Thyroid gland (tissue), 4 donors: ENCODE results near the gene PRKCE. TPM values are rescaled to one million over a fixed set of nuclear protein-coding genes. Genes with fewer than 3 reads are reported as not detected.

Experiments
- DNase-seq, 2 donors: peaks; one replicate each; pipeline ENCODE4 v3.0.0-alpha.2; 2019
- H3K27ac ChIP-seq, 3 donors: fragments of 200-600 bp; sonication (generic); 1 replicate in 2 of 3; 2 replicates in 1 of 3; pipeline ENCODE4 v1.5.1; 2016 to 2019; ENCODE audit warnings: mild to moderate bottlenecking in 1 of 3, moderate library complexity in 1 of 3
- H3K27me3 ChIP-seq: fragments of 200-600 bp; sonication (generic); one replicate; pipeline ENCODE4 v1.5.1; 2019
- H3K36me3 ChIP-seq, 2 donors: fragments of 200-600 bp; sonication (generic); one replicate each; pipeline ENCODE4 v1.5.1; 2016 to 2019
- H3K4me1 ChIP-seq, 2 donors: fragments of 200-600 bp; sonication (generic); one replicate each; pipeline ENCODE4 v1.5.1; 2017 to 2019
- H3K4me3 ChIP-seq, 3 donors: fragments of 200-600 bp; sonication (generic); replicated peaks in 1 of 3; 1 replicate in 2 of 3; 2 replicates in 1 of 3; pipeline ENCODE4 v1.5.1; 2016; ENCODE audit warnings: mild to moderate bottlenecking in 1 of 3
- H3K9me3 ChIP-seq: fragments of 200-600 bp; sonication (generic); one replicate; pipeline ENCODE4 v1.5.1; 2017
- CTCF ChIP-seq, 6 experiments: fragments of 200-600 bp in 3 of 6; fragments of 450-650 bp in 3 of 6; sonication (generic) in 3 of 6; IDR thresholded peaks; one replicate each; pipeline ENCODE4 v1.5.1; 2016 to 2019; ENCODE audit warnings: antibody characterized with exemption in 6 of 6, mild to moderate bottlenecking in 2 of 6, inconsistent platforms in 1 of 6, moderate library complexity in 1 of 6
- POLR2A ChIP-seq, 2 donors: fragments of 450-650 bp; IDR thresholded peaks; one replicate each; pipeline ENCODE4 v1.6.1; 2017; ENCODE audit warnings: antibody characterized with exemption in 2 of 2, mild to moderate bottlenecking in 2 of 2, moderate library complexity in 1 of 2
- WGBS, 2 donors: methylation state at CpG; one replicate each; pipeline ENCODE4 v1.1.5; 2017; 5-methylcytosine and 5-hydroxymethylcytosine counted together
- intact Hi-C: fragments of 100-400 bp; cut with DNase I; formaldehyde crosslinking; loops from one replicate; pipeline ENCODE4 v1.15.1; 2023
- total RNA-seq, 4 donors: library from RNA; depleted of rRNA; stranded (reverse); fragments of >200 nt; gene quantifications; one replicate each; pipeline ENCODE4 v1.2.3, GENCODE V29; 2016

The PRKCE gene
- total RNA-seq, 4 donors from 2014 or later: 8.4 to 35.3 (median 15.2) TPM

- DNase-seq: no peak
- Histone ChIP-seq H3K27me3 (no peaks in the 10 kb centered on the region), H3K9me3 (no peaks in the 10 kb centered on the region), H3K4me3 (no peak overlapping the region), H3K27ac (no peak overlapping the region), H3K4me1 (no peaks in the 10 kb centered on the region), H3K36me3 (peaks cover 0 to 3% of the 10 kb centered on the region in 2 donors)
- WGBS, 2 donors: 84 to 89% methylated on average over 9 of the region's 9 CpGs
- TF ChIP-seq POLR2A (IDR thresholded peaks at IDR 0.05) (no peak), CTCF (IDR thresholded peaks at IDR 0.05) (no peak)
- intact Hi-C loops: no loop called here
Measured at GRCh38 chr2:46157072-46157965, 505.8 kb downstream of the PRKCE start.

GRCh38 chr2:46157966-46158310, 506.5 kb downstream of the PRKCE start:
- Histone ChIP-seq H3K4me3 (no peak overlapping the region), H3K9me3 (no peaks in the 10 kb centered on the region), H3K36me3 (peaks cover 0 to 3% of the 10 kb centered on the region in 2 donors), H3K4me1 (no peaks in the 10 kb centered on the region), H3K27me3 (no peaks in the 10 kb centered on the region), H3K27ac (no peak overlapping the region)
- intact Hi-C loops: no loop called here
- DNase-seq: no peak
- 91 to 94% methylated on average over 1 of the region's 1 CpG for WGBS, 2 donors
- TF ChIP-seq POLR2A (IDR thresholded peaks at IDR 0.05): no peak
- TF ChIP-seq CTCF (IDR thresholded peaks at IDR 0.05): no peak

DNA sequence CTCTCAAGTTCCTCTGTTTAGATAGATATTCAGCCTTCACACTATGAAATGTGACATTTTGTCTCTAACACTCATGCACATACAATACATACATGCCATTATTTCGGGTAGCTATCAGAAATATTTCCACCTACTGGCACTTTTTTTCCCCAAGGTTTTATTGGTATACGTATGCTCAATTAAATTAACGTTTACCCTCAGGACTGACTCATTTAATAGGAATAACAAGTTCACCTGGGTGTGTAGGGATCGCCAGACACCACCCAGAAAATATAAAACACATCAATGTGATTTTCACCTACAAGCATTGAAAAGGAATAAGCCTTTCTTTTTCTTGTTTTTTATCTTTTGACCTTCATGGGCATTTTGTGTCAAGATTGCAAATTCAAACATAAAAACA, 507.2 kb downstream of the PRKCE start:
- TF ChIP-seq POLR2A (IDR thresholded peaks at IDR 0.05) (no peak), CTCF (IDR thresholded peaks at IDR 0.05) (no peak)
- WGBS, 2 donors: 94 to 95% methylated on average over 4 of the region's 4 CpGs

DNA sequence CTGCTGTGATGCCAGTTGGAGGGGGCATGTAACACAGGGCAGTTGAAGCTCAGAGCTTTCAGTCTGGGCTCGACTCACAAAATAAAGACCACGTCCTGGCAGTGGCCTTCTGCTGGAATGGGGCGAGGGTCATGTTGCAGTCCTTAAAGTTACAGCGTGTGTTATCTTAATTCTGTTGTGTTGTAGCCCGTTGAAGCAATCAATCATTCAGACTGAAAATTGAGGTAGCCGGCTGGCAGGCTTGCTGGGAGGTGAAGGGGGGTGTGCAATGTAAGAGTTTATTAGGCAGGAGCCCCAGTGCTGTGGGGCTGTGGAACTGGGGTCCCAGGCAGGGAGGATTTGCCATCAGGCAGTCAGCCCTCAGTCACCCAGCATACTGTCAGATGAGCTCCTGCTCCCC, 508.9 kb downstream of the PRKCE start:
- Histone ChIP-seq H3K4me1 (peaks cover 0 to 13% of the 10 kb centered on the region in 2 donors), H3K36me3 (peaks cover 0 to 3% of the 10 kb centered on the region in 2 donors)
- TF ChIP-seq POLR2A (IDR thresholded peaks at IDR 0.05) (no peak), CTCF (IDR thresholded peaks at IDR 0.05) (no peak)

More for the DNA sequence above, 507.2 kb downstream of the PRKCE start:
- no peak for DNase-seq
- intact Hi-C loops: no loop called here
- Histone ChIP-seq H3K9me3 (no peaks in the 10 kb centered on the region), H3K27ac (no peak overlapping the region), H3K36me3 (peaks cover 0 to 3% of the 10 kb centered on the region in 2 donors), H3K27me3 (no peaks in the 10 kb centered on the region), H3K4me3 (no peak overlapping the region), H3K4me1 (no peaks in the 10 kb centered on the region)

DNA sequence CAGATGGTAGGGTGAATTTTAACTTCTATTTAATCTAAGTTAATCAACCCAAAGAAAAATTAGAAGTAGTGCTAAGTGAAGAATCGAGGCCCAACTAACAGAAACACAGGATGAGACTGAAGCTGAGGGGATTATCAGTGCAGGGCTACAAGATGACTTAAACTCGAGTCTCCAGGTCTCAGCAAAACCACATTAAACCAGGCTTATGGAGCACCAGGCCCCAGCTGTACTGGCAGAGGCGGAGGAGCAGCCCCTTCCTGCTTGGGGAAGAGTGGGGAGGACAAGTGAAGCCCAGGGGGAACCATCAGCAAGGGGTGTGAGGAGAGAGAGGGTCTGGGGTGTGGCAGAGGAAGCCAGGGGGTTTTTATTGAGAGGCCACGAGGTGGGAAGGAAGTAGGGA, 509.8 kb downstream of the PRKCE start:
- intact Hi-C loops: no loop called here
- WGBS, 2 donors: 77 to 80% methylated on average over 4 of the region's 4 CpGs
- no peak for DNase-seq
- H3K27ac ChIP-seq: no peak overlapping the region
- no peaks in the 10 kb centered on the region for H3K27me3 ChIP-seq
- peaks cover 0 to 17% of the 10 kb centered on the region in 2 donors for H3K4me1 ChIP-seq
- TF ChIP-seq CTCF (IDR thresholded peaks at IDR 0.05): no peak
- TF ChIP-seq POLR2A (IDR thresholded peaks at IDR 0.05): no peak
- peaks cover 0 to 3% of the 10 kb centered on the region in 2 donors for H3K36me3 ChIP-seq
- no peak overlapping the region for H3K4me3 ChIP-seq
- no peaks in the 10 kb centered on the region for H3K9me3 ChIP-seq

More for the DNA sequence above, 508.9 kb downstream of the PRKCE start:
- Histone ChIP-seq H3K27me3 (no peaks in the 10 kb centered on the region), H3K9me3 (no peaks in the 10 kb centered on the region), H3K27ac (no peak overlapping the region), H3K4me3 (no peak overlapping the region)
- intact Hi-C loops: no loop called here
- DNase-seq: no peak
- 76 to 80% methylated on average over 6 of the region's 6 CpGs for WGBS, 2 donors
